Esophagus squamous epithelium (tissue), 5 donors: Measurements from ENCODE around the gene FMNL1. TPM values are rescaled to one million over a fixed set of nuclear protein-coding genes. Genes with fewer than 3 reads are reported as not detected.
A peak's percentile ranks its signal among the peaks of the same experiment; 100 is the strongest.

Experiments
- DNase-seq: peaks from one replicate; lab custom pipeline; 2025; lab: John Stamatoyannopoulos, UW
- H3K27ac ChIP-seq, 4 donors: fragments of 200-600 bp; sonication (generic); one replicate each; pipeline ENCODE4 v1.5.1; 2016 to 2019; ENCODE audit warnings: mild to moderate bottlenecking in 1 of 4
- H3K27me3 ChIP-seq, 4 donors: fragments of 200-600 bp; sonication (generic); 1 replicate in 3 of 4; 2 replicates in 1 of 4; pipeline versions ENCODE4 v1.5.1 to v1.6.0; 2017 to 2021; ENCODE audit warnings: antibody characterized with exemption in 1 of 4
- H3K36me3 ChIP-seq, 3 donors: fragments of 200-600 bp; sonication (generic); one replicate each; pipeline ENCODE4 v1.5.1; 2016 to 2019
- H3K4me1 ChIP-seq, 3 donors: fragments of 200-600 bp; sonication (generic); one replicate each; pipeline ENCODE4 v1.5.1; 2017 to 2019
- H3K4me3 ChIP-seq, 4 donors: fragments of 200-600 bp; sonication (generic); 1 replicate in 3 of 4; 2 replicates in 1 of 4; pipeline ENCODE4 v1.5.1; 2016 to 2019; ENCODE audit warnings: mild to moderate bottlenecking in 2 of 4, moderate library complexity in 1 of 4
- H3K9me3 ChIP-seq, 3 donors: fragments of 200-600 bp; sonication (generic); one replicate each; pipeline ENCODE4 v1.5.1; 2016 to 2019
- POLR2A ChIP-seq, 4 donors: fragments of 450-650 bp; IDR thresholded peaks; one replicate each; pipeline ENCODE4 v1.6.1; 2017; ENCODE audit warnings: antibody characterized with exemption in 4 of 4, mild to moderate bottlenecking in 4 of 4, moderate library complexity in 3 of 4
- WGBS, 2 donors: methylation state at CpG; one replicate each; pipeline ENCODE4 v1.1.5; 2018; 5-methylcytosine and 5-hydroxymethylcytosine counted together
- intact Hi-C: fragments of 100-400 bp; cut with DNase I; formaldehyde crosslinking; loops from one replicate; pipeline ENCODE4 v1.15.0; 2022
- total RNA-seq, 4 donors: library from RNA; depleted of rRNA; stranded (reverse); fragments of >200 nt; gene quantifications; one replicate each; pipeline ENCODE4 v1.1.0, GENCODE V29; 2016
- TF ChIP-seq, protein P1 (sequence below), 6 experiments: fragments of 450-650 bp in 4 of 6; fragments of 200-600 bp in 2 of 6; sonication (generic) in 2 of 6; IDR thresholded peaks; one replicate each; pipeline ENCODE4 v1.5.1; 2016 to 2019; ENCODE audit warnings: antibody characterized with exemption in 6 of 6, mild to moderate bottlenecking in 4 of 6, moderate library complexity in 4 of 6
- donor health status: DM: yes; HTN: yes; CAD: no.

FMNL1 gene
- total RNA-seq, 4 donors from 2014 or later = 3.5 to 16.8 (median 6.9) TPM

DNA sequence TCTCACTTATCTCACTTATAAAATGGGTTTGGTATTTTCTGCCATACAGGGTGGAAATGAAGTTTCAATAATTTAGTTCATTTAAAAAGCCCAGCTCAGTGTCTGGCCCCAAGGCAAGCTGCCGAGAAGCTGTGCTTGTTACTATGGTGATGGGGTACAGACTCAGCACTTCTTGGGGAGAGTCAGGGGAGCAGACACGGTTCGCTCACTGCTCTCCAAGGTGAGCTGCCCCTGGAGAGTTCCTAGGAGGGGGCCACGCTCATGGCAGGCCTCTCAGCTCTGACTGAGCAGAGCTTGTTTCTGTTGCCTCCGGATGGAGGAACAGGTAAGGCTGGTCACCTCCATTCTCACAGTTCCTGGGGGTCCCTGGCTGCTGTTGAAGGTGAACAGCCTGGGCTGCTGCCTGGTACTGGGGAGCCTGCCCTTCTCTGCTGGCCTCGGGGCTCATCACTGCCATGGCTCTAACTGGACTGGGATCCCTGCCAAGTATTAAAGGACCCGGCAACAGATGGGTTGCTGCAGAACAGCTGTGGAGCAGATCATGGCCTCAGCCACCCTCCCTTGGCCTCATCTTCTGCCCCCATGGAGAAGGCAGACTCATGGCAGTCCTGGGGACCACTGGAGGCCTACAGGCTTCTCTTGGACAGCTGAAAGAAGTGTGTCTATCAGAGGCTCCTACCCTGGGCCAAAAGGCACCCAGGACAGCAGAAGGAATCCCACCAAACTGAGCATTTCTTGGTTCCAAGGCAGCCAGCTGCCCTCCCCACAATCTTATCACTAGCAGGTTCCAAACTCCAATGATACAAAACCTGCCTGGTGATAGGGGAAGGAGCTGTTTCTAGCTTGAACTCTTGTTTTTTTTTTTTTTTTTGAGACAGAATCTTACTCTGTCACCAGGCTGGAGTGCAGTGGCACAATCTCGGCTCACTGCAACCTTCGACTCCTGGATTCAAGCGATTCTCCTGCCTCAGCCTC lies 66.1 kb downstream of the FMNL1 start:
- TF ChIP-seq, protein P1, sequence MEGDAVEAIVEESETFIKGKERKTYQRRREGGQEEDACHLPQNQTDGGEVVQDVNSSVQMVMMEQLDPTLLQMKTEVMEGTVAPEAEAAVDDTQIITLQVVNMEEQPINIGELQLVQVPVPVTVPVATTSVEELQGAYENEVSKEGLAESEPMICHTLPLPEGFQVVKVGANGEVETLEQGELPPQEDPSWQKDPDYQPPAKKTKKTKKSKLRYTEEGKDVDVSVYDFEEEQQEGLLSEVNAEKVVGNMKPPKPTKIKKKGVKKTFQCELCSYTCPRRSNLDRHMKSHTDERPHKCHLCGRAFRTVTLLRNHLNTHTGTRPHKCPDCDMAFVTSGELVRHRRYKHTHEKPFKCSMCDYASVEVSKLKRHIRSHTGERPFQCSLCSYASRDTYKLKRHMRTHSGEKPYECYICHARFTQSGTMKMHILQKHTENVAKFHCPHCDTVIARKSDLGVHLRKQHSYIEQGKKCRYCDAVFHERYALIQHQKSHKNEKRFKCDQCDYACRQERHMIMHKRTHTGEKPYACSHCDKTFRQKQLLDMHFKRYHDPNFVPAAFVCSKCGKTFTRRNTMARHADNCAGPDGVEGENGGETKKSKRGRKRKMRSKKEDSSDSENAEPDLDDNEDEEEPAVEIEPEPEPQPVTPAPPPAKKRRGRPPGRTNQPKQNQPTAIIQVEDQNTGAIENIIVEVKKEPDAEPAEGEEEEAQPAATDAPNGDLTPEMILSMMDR (IDR thresholded peaks at IDR 0.05) = no peak
- no peak for TF ChIP-seq POLR2A (IDR thresholded peaks at IDR 0.05)
- H3K4me3 ChIP-seq = no peak overlapping the region
- no peaks in the 10 kb centered on the region for H3K27me3 ChIP-seq
- intact Hi-C loops = no loop called here
- DNase-seq = no peak
- peak overlapping the region; percentile 44 to 81 (median 76) for H3K27ac ChIP-seq
- H3K36me3 ChIP-seq = peaks cover 25 to 79% (median 35%) of the 10 kb centered on the region in 3 donors
- H3K9me3 ChIP-seq = no peaks in the 10 kb centered on the region
- H3K4me1 ChIP-seq = peaks cover 61 to 88% (median 68%) of the 10 kb centered on the region in 3 donors
- WGBS, 2 donors = 43 to 47% methylated on average over 3 to 10 of the region's 10 CpGs

DNA sequence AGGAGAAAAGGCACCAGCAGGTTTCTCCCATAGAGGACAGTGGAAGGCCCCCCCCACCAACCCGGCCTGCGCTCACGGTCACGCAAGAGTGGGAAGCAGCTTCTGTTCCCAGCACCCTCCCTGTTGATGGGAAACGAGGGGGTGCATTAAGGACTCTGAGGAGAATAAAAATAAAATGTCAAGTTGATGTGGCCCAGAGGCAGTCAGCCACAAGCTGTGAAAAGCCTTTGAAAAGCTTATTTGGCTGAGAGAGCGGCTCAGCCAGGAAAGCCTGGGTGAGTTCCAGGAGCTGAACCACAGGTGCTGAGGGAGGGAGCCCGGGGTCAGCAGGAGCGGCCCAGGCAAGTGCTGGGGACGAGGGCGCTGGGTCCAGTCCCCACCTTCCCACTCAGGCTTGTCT lies 67.1 kb downstream of the FMNL1 start:
- peaks cover 18 to 69% (median 35%) of the 10 kb centered on the region in 3 donors for H3K36me3 ChIP-seq
- intact Hi-C loops = no loop called here
- DNase-seq = no peak

DNA sequence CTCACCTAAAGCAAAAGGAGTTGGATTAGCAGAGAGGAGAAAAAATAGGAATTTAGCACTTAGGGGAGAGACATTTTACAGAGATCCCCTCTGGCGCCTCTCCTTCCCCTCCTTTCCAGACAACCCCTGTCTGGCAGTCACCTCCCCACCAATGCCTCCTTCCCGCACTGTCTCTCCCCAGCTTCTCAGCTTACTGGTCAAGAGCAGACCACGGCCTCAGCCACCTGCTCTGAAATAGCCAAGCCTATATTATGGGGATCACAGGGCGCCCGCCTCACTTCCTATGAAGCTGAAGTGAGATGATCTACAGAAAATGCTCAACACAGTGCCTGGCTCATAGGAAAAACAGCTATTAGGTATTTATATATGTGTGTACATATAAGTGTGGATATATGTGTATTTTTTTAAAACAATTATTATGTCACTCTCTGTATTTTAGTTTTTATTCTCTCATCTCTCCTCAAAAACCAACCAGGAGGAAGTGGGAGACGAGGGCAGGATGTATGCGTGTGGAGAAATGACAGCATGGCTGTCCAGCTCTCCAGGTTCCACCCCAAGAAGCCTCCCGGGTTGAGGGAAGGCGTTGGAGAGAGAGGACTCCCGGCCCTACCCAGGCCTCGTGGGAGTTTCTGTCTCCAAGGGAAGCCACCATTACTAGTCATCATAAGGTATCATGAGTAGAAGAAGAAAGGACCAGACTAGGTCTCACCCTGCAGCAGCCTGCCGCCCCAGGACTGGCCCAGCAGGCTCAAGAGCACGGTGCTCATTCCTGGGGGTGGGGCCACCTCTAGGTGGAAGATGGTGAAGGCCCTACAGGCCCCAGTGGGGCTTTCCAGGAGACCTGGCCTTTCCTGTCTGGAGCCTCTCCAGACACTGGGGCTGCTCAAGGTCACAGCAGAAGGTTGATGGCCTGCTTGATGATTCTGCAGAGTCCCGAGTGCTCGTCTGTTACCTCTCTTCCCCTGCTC lies 67.9 kb downstream of the FMNL1 start:
- Histone ChIP-seq H3K27ac (peak overlapping the region; percentile 44 to 81 (median 76)), H3K4me3 (no peak overlapping the region), H3K36me3 (peaks cover 13 to 62% (median 35%) of the 10 kb centered on the region in 3 donors), H3K27me3 (no peaks in the 10 kb centered on the region), H3K4me1 (peaks cover 67 to 88% (median 73%) of the 10 kb centered on the region in 3 donors), H3K9me3 (no peaks in the 10 kb centered on the region)
- TF ChIP-seq POLR2A (IDR thresholded peaks at IDR 0.05) = no peak
- TF ChIP-seq, protein P1 (IDR thresholded peaks at IDR 0.05) = no peak
- WGBS, 2 donors = 63 to 66% methylated on average over 13 to 14 of the region's 15 CpGs
- intact Hi-C loops = no loop called here
- no peak for DNase-seq

More for the DNA sequence above, 67.1 kb downstream of the FMNL1 start:
- Histone ChIP-seq H3K4me3 (no peak overlapping the region), H3K27ac (peak overlapping the region; percentile 44 to 81 (median 76)), H3K4me1 (peaks cover 67 to 88% (median 73%) of the 10 kb centered on the region in 3 donors), H3K27me3 (no peaks in the 10 kb centered on the region), H3K9me3 (no peaks in the 10 kb centered on the region)
- WGBS, 2 donors = 26 to 45% methylated on average over 7 to 10 of the region's 10 CpGs
- no peak for TF ChIP-seq POLR2A (IDR thresholded peaks at IDR 0.05)
- TF ChIP-seq, protein P1 (IDR thresholded peaks at IDR 0.05) = no peak

DNA sequence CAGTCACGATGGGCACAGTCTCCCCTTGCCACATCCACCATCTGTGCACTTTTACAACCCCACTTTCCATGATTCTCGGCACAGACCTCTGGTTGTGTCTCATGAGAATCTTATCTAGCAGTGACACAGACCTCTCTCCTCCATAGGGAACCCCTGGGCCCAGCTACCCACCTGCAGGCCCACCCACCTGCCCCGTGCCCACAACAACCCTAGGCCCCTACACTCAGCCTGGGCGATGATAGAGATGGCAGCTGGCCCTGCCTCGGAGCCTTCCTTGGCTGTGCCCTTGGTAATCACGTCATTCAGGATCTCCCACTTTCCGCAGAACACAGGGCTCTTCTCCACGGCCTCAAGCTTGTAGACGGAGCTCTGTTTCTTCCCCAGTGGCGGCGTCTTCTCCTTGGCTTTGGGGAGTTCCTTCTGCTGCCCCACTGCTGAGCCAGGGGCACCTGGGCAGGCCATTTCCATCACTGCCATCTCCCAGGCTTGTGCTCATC lies 68.6 kb downstream of the FMNL1 start:
- Histone ChIP-seq H3K27me3 (no peaks in the 10 kb centered on the region), H3K4me3 (no peak overlapping the region), H3K9me3 (no peaks in the 10 kb centered on the region), H3K4me1 (peaks cover 68 to 88% (median 77%) of the 10 kb centered on the region in 3 donors), H3K36me3 (peaks cover 9 to 54% (median 34%) of the 10 kb centered on the region in 3 donors), H3K27ac (peak overlapping the region; percentile 3 to 81 (median 78))
- no peak for DNase-seq
- WGBS, 2 donors = 73 to 78% methylated on average over 11 of the region's 11 CpGs
- TF ChIP-seq, protein P1 (IDR thresholded peaks at IDR 0.05) = no peak
- no peak for TF ChIP-seq POLR2A (IDR thresholded peaks at IDR 0.05)
- intact Hi-C loops = no loop called here
